NCI-H146 (cell line): Measurements from ENCODE around the gene INPP5K.

ENCODE experiments used
- DNase-seq: peaks from one replicate; lab custom pipeline; 2025; lab: John Stamatoyannopoulos, UW

Gene INPP5K

GRCh38 chr17:1505586-1505985 lies 10.8 kb downstream of the INPP5K start:
- no peak for DNase-seq

- DNase-seq: no peak
Measured at GRCh38 chr17:1504866-1505265, 11.5 kb downstream of the INPP5K start.

- DNase-seq: no peak
Measured at GRCh38 chr17:1503699-1504098, 12.7 kb downstream of the INPP5K start.

GRCh38 chr17:1498869-1499268 lies 17.5 kb downstream of the INPP5K start:
- no peak for DNase-seq

GRCh38 chr17:1498233-1498632 lies 18.2 kb downstream of the INPP5K start:
- no peak for DNase-seq

- DNase-seq: no peak
Measured at GRCh38 chr17:1497831-1498230, 18.6 kb downstream of the INPP5K start.

- DNase-seq: no peak
Measured at GRCh38 chr17:1496869-1497268, 19.5 kb downstream of the INPP5K start.

- DNase-seq: no peak
Measured at GRCh38 chr17:1495265-1495989, 21.0 kb downstream of the INPP5K start.

- no peak for DNase-seq
Measured at GRCh38 chr17:1494736-1495253, 21.6 kb downstream of the INPP5K start.

GRCh38 chr17:1494203-1494602 lies 22.2 kb downstream of the INPP5K start:
- no peak for DNase-seq

GRCh38 chr17:1493291-1493980 lies 23.0 kb downstream of the INPP5K start:
- no peak for DNase-seq

- no peak for DNase-seq
Measured at GRCh38 chr17:1492249-1493206, 23.9 kb downstream of the INPP5K start, which contains the start of gene MYO1C. Gene MYO1C (minus strand): TSS chr17:1492686. CDS start chr17:1492487, 199 bp downstream.

GRCh38 chr17:1491443-1492248 lies 24.8 kb downstream of the INPP5K start:
- DNase-seq: peak; percentile 44

- peak; percentile 62 for DNase-seq
Measured at GRCh38 chr17:1490643-1491442, 25.6 kb downstream of the INPP5K start.

- DNase-seq: no peak
Measured at GRCh38 chr17:1488826-1489270, 27.6 kb downstream of the INPP5K start.

- peak; percentile 67 for DNase-seq
Measured at GRCh38 chr17:1487939-1488825, 28.2 kb downstream of the INPP5K start.

GRCh38 chr17:1486802-1487695 lies 29.4 kb downstream of the INPP5K start:
- DNase-seq: peak; percentile 86
